ENCODE measurements around the gene EXTL1.

EXTL1 gene

DNA sequence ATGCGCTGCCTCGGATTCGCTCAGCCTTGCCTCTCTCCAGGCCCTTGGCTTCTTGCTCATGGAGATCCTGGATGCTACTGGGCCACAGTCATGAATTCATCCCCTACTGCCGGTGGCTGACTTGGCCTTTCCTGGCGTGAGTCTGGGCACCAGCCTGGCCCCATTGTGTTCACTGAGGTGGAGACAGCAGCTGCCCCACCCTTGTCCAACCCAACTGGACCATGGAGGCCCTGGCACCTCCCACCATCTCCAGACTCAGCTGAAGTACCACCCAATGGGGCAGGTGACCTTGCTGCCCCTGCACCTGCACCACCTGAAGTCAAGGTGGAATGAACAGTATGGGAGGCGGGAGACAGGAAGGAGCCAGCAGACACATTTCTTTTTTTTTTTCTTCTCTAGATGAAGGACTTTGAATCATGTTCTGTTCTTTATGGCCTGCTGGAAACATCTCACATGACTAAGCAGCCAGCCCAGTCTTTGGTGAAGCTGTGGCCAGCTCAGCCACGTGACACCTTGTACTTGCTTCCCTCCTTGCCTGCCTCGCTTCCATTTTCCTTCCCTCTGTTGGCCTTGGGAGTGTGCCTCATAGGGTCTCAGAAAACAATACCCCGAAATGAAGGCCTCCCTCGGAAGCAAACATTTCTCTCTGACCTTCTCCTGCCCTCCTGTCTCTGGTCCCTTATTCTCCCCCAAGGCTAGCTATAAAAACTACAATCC, 28.1 kb downstream of the EXTL1 start:
- no peak for DNase-seq (ENCODE audit: low read depth)
- TF ChIP-seq, protein P1, sequence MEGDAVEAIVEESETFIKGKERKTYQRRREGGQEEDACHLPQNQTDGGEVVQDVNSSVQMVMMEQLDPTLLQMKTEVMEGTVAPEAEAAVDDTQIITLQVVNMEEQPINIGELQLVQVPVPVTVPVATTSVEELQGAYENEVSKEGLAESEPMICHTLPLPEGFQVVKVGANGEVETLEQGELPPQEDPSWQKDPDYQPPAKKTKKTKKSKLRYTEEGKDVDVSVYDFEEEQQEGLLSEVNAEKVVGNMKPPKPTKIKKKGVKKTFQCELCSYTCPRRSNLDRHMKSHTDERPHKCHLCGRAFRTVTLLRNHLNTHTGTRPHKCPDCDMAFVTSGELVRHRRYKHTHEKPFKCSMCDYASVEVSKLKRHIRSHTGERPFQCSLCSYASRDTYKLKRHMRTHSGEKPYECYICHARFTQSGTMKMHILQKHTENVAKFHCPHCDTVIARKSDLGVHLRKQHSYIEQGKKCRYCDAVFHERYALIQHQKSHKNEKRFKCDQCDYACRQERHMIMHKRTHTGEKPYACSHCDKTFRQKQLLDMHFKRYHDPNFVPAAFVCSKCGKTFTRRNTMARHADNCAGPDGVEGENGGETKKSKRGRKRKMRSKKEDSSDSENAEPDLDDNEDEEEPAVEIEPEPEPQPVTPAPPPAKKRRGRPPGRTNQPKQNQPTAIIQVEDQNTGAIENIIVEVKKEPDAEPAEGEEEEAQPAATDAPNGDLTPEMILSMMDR (conservative IDR thresholded peaks at IDR 0.05; ENCODE audit: low read depth, low read length) = no peak
- H3K4me3 ChIP-seq (ENCODE audit: low read length) = no peak overlapping the region

DNA sequence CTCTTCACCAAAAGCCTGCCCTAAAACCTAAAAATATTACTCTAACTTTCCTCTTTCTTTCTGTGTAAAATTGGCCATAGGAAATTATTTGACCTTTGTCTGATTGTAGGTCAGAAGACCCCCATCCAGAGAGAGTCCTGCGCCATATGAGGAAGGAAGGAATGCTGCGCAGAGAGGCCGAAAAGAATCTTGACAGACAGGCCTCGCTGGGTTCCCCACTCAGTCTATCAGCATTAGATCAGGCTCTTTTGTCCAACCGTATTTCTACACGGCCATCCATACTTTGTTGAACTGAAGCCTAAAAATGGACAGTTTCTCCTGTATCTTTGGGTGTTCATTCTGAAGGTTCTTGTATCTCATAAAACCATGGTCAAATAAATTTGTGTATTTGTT, 28.7 kb downstream of the EXTL1 start:
- no peak for DNase-seq (ENCODE audit: low read depth)
- no peak overlapping the region for H3K4me3 ChIP-seq (ENCODE audit: low read length)
- TF ChIP-seq, protein P1 (conservative IDR thresholded peaks at IDR 0.05; ENCODE audit: low read depth, low read length) = no peak

DNA sequence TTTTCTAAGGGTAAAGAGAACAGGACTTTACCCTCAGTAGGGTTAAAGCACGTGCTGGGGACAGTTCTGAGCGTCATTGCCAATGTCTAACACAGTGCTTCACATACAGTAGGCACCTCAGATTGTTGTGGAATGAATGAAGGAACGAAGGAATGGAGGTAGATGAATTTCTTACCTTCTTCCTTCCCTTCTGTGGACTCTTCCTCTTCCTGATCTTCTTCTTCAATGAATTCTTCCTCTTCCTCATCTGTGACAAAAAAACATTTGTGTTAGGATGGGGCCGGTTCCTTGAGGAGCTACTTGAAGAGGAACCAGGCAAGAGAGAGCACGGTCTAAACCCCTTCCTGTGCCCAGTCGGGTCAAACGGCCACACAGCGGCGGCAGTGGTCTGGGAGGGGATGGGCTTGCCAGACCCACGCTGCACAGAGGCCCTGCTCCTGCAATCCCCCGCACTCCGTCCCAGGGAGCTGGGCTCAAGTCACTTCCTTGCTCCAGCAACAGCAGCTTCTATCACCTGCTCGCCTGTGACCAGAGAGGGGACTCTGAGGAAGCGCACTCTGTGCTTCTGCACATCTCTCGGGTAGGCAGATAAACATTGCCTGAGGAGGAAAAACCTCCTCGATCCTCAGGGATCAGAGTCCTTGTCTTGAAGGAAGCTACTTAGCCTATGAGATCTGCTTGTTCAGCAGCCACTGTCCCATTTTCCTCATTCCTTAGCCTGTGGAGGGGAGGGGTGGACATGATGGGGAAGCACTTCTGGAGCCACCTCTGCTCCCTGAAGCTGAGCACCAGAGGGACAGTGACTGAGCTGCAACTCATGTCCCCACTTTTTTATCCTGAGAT, 32.4 kb downstream of the EXTL1 start:
- DNase-seq (ENCODE audit: low read depth) = no peak
- TF ChIP-seq, protein P1 (conservative IDR thresholded peaks at IDR 0.05; ENCODE audit: low read depth, low read length) = no peak
- no peak overlapping the region for H3K4me3 ChIP-seq (ENCODE audit: low read length)

GRCh38 chr1:26055041-26055440, 33.5 kb downstream of the EXTL1 start:
- H3K4me3 ChIP-seq (ENCODE audit: low read length) = no peak overlapping the region
- TF ChIP-seq, protein P1 (conservative IDR thresholded peaks at IDR 0.05; ENCODE audit: low read depth, low read length) = no peak
- DNase-seq (ENCODE audit: low read depth) = no peak

- no peak for DNase-seq (ENCODE audit: low read depth)
- TF ChIP-seq, protein P1 (conservative IDR thresholded peaks at IDR 0.05; ENCODE audit: low read depth, low read length) = no peak
Measured at GRCh38 chr1:26057189-26057588, 35.6 kb downstream of the EXTL1 start.

GRCh38 chr1:26058052-26058595, 36.5 kb downstream of the EXTL1 start:
- TF ChIP-seq, protein P1 (conservative IDR thresholded peaks at IDR 0.05; ENCODE audit: low read depth, low read length) = no peak
- no peak overlapping the region for H3K4me3 ChIP-seq (ENCODE audit: low read length)
- DNase-seq (ENCODE audit: low read depth) = no peak

More at GRCh38 chr1:26057189-26057588, 35.6 kb downstream of the EXTL1 start:
- H3K4me3 ChIP-seq (ENCODE audit: low read length) = no peak overlapping the region
